Neural progenitor cell (in vitro differentiated cells): ENCODE measurements around the gene OBP2B. TPM values are rescaled to one million over a fixed set of nuclear protein-coding genes. Genes with fewer than 3 reads are reported as not detected.

Experiments
- DNase-seq: peaks from one replicate; pipeline ENCODE4 v3.0.0-alpha.2; 2016; ENCODE audit warnings: low spot score
- H2AFZ ChIP-seq: fragments of 200-600 bp; sonication (generic); replicated peaks from 2 replicates; pipeline ENCODE4 v1.6.1; 2016; ENCODE audit warnings: antibody characterized with exemption
- H3F3A ChIP-seq: fragments of 200-600 bp; sonication (generic); 2 replicates; pipeline ENCODE4 v1.6.1; 2016; ENCODE audit warnings: antibody characterized with exemption, low read depth
- H3K27ac ChIP-seq: fragments of 200-600 bp; sonication (generic); 2 replicates; pipeline ENCODE4 v1.5.1; 2016; ENCODE audit warnings: mild to moderate bottlenecking
- H3K27me3 ChIP-seq: fragments of 200-600 bp; sonication (generic); 2 replicates; pipeline ENCODE4 v1.6.1; 2016; ENCODE audit warnings: mild to moderate bottlenecking, moderate library complexity
- H3K36me3 ChIP-seq: fragments of 200-600 bp; sonication (generic); 2 replicates; pipeline ENCODE4 v1.5.1; 2016
- H3K4me1 ChIP-seq: fragments of 200-600 bp; sonication (generic); 2 replicates; pipeline ENCODE4 v1.6.1; 2016; ENCODE audit warnings: mixed run types
- H3K4me2 ChIP-seq: fragments of 200-600 bp; sonication (generic); 2 replicates; pipeline ENCODE4 v1.6.1; 2016
- H3K4me3 ChIP-seq: fragments of 200-600 bp; sonication (generic); 2 replicates; pipeline ENCODE4 v1.5.1; 2016
- H3K79me2 ChIP-seq: fragments of 200-600 bp; sonication (generic); 2 replicates; pipeline ENCODE4 v1.6.1; 2016; ENCODE audit warnings: low read depth
- H3K9ac ChIP-seq: fragments of 200-600 bp; sonication (generic); 2 replicates; pipeline ENCODE4 v1.6.1; 2016
- H3K9me3 ChIP-seq: fragments of 200-600 bp; sonication (generic); 2 replicates; pipeline ENCODE4 v1.5.1; 2016; ENCODE audit warnings: low read depth
- H4K20me1 ChIP-seq: fragments of 200-600 bp; sonication (generic); 2 replicates; pipeline ENCODE4 v1.6.1; 2016; ENCODE audit warnings: low read depth
- H3K27ac Mint-ChIP-seq: 3 replicates; pipeline ENCODE4 v1.8.0; 2021; ENCODE audit warnings: mixed read lengths
- H3K27me3 Mint-ChIP-seq: 2 replicates; pipeline ENCODE4 v1.8.0; 2022; ENCODE audit warnings: low read depth, mild to moderate bottlenecking, inconsistent platforms, moderate library complexity, mixed read lengths; ENCODE audit not compliant: insufficient read depth
- H3K36me3 Mint-ChIP-seq: 3 replicates; pipeline ENCODE4 v1.8.0; 2021; ENCODE audit warnings: mixed read lengths
- H3K4me1 Mint-ChIP-seq: 3 replicates; pipeline ENCODE4 v1.8.0; 2021; ENCODE audit warnings: mixed read lengths
- H3K4me3 Mint-ChIP-seq: 3 replicates; pipeline ENCODE4 v1.8.0; 2021; ENCODE audit warnings: mild to moderate bottlenecking, moderate library complexity, mixed read lengths
- H3K9me3 Mint-ChIP-seq: 3 replicates; pipeline ENCODE4 v1.8.0; 2020; ENCODE audit warnings: mixed read lengths
- CTCF ChIP-seq: fragments of 200-600 bp; sonication (generic); IDR thresholded peaks from 2 replicates; pipeline ENCODE4 v1.5.1; 2017; ENCODE audit warnings: antibody characterized with exemption, mild to moderate bottlenecking
- EZH2 ChIP-seq: fragments of 200-600 bp; sonication (generic); IDR thresholded peaks from 2 replicates; pipeline ENCODE4 v1.6.1; 2017; ENCODE audit warnings: antibody characterized with exemption, mild to moderate bottlenecking, moderate library complexity
- EZH2phosphoT487 ChIP-seq: fragments of 200-600 bp; sonication (generic); IDR thresholded peaks from 2 replicates; pipeline ENCODE4 v1.6.1; 2017; ENCODE audit warnings: antibody characterized with exemption
- total RNA-seq: library from RNA; depleted of rRNA; stranded (reverse); fragments of >200 nt; gene quantifications from 2 replicates; pipeline ENCODE4 v1.2.3, GENCODE V29; 2015; ENCODE audit warnings: low replicate concordance

The OBP2B gene
- total RNA-seq, 1 donor from 2014 or later, result not detected

GRCh38 chr9:133204993-133205336 lies 4.1 kb downstream of the OBP2B start:
- Histone ChIP-seq H3K9ac (no peak overlapping the region), H3K4me2 (no peak overlapping the region), H3K4me3 (no peak overlapping the region), H3F3A (no peaks in the 10 kb centered on the region), H2AFZ (no peak overlapping the region), H3K27me3 (peaks cover 74% of the 10 kb centered on the region), H4K20me1 (no peaks in the 10 kb centered on the region), H3K4me1 (no peaks in the 10 kb centered on the region), H3K9me3 (no peaks in the 10 kb centered on the region), H3K79me2 (no peaks in the 10 kb centered on the region), H3K27ac (no peak overlapping the region), H3K36me3 (no peaks in the 10 kb centered on the region)
- Mint-ChIP-seq H3K36me3 (no peaks in the 10 kb centered on the region), H3K27ac (no peak overlapping the region), H3K9me3 (no peaks in the 10 kb centered on the region), H3K4me1 (no peaks in the 10 kb centered on the region), H3K4me3 (no peak overlapping the region), H3K27me3 (peaks cover 7% of the 10 kb centered on the region)
- TF ChIP-seq EZH2phosphoT487 (no peak), CTCF (no peak), EZH2 (no peak)
- DNase-seq, result no peak

GRCh38 chr9:133204335-133204992 lies 4.6 kb downstream of the OBP2B start:
- no peak overlapping the region for H3K9ac ChIP-seq
- H3K4me1 Mint-ChIP-seq, result no peaks in the 10 kb centered on the region
- peaks cover 3% of the 10 kb centered on the region for H3K27me3 Mint-ChIP-seq
- H3K4me3 Mint-ChIP-seq, result no peak overlapping the region
- H3K4me1 ChIP-seq, result no peaks in the 10 kb centered on the region
- H3K4me3 ChIP-seq, result no peak overlapping the region
- H3K79me2 ChIP-seq, result no peaks in the 10 kb centered on the region
- H4K20me1 ChIP-seq, result no peaks in the 10 kb centered on the region
- peaks cover 74% of the 10 kb centered on the region for H3K27me3 ChIP-seq
- no peaks in the 10 kb centered on the region for H3K36me3 Mint-ChIP-seq
- H3K4me2 ChIP-seq, result no peak overlapping the region
- no peaks in the 10 kb centered on the region for H3K9me3 Mint-ChIP-seq
- H2AFZ ChIP-seq, result no peak overlapping the region
- H3K27ac Mint-ChIP-seq, result no peak overlapping the region
- TF ChIP-seq CTCF (no peak), EZH2 (no peak), EZH2phosphoT487 (no peak)
- no peaks in the 10 kb centered on the region for H3K9me3 ChIP-seq
- no peak for DNase-seq
- H3K27ac ChIP-seq, result no peak overlapping the region
- H3F3A ChIP-seq, result no peaks in the 10 kb centered on the region
- no peaks in the 10 kb centered on the region for H3K36me3 ChIP-seq

GRCh38 chr9:133203506-133204075 lies 5.5 kb downstream of the OBP2B start:
- Histone ChIP-seq H3F3A (no peaks in the 10 kb centered on the region), H3K79me2 (no peaks in the 10 kb centered on the region), H4K20me1 (no peaks in the 10 kb centered on the region), H3K4me1 (no peaks in the 10 kb centered on the region), H3K9ac (no peak overlapping the region), H3K36me3 (no peaks in the 10 kb centered on the region), H2AFZ (no peak overlapping the region), H3K9me3 (no peaks in the 10 kb centered on the region), H3K4me3 (no peak overlapping the region), H3K4me2 (no peak overlapping the region), H3K27me3 (peaks cover 71% of the 10 kb centered on the region), H3K27ac (no peak overlapping the region)
- H3K36me3 Mint-ChIP-seq, result no peaks in the 10 kb centered on the region
- no peaks in the 10 kb centered on the region for H3K4me1 Mint-ChIP-seq
- no peak overlapping the region for H3K27ac Mint-ChIP-seq
- TF ChIP-seq EZH2, result no peak
- TF ChIP-seq CTCF, result no peak
- TF ChIP-seq EZH2phosphoT487, result no peak
- H3K4me3 Mint-ChIP-seq, result no peak overlapping the region
- H3K27me3 Mint-ChIP-seq, result peaks cover 3% of the 10 kb centered on the region
- DNase-seq, result no peak
- peaks cover 2% of the 10 kb centered on the region for H3K9me3 Mint-ChIP-seq
